IMR-90 (cell line): Measurements from ENCODE around the gene KRT16. TPM values are rescaled to one million over a fixed set of nuclear protein-coding genes. Genes with fewer than 3 reads are reported as not detected.
"Not testable (repeated sequence)": the region's sequence is repeated elsewhere in the genome, so short reads cannot be mapped to it uniquely, and the experiment has no call there.

Source experiments
- ATAC-seq: fragments of 200-7000 bp; cut with Tn5 transposase; 2 replicates; pipeline ENCODE4 v1.9.1; 2020; ENCODE audit warnings: low read depth, mild to moderate bottlenecking, moderate library complexity
- BruUV-seq: library from RNA; stranded (reverse); fragments of 400-500 nt; replicated peaks from 2 replicates; lab custom pipeline; 2021; lab: Mats Ljungman, UMichigan
- CTCF ChIA-PET: fragments of 300-600 bp; formaldehyde crosslinking; extraction: SDS; loops from one replicate; lab custom pipeline; 2021; ENCODE audit warnings: antibody characterized with exemption; lab: Yijun Ruan, JAX
- POLR2A ChIA-PET: fragments of 300-600 bp; sonication (Branson Sonifier 250); formaldehyde crosslinking; loops from one replicate; lab custom pipeline; 2022; ENCODE audit warnings: antibody characterized with exemption; ENCODE audit not compliant: unreplicated experiment; lab: Charles Lee
- DNase-seq: peaks from one replicate; pipeline ENCODE4 v3.0.0; 2013
- H2AFZ ChIP-seq: replicated peaks from 2 replicates; pipeline ENCODE3; 2013; ENCODE audit warnings: low read length, mild to moderate bottlenecking; ENCODE audit not compliant: poor library complexity
- H2AK5ac ChIP-seq: 2 replicates; pipeline ENCODE4 v1.6.1; 2013; ENCODE audit warnings: low read depth, low read length, inconsistent platforms
- H2AK9ac ChIP-seq: replicated peaks from 2 replicates; pipeline ENCODE3; 2013; ENCODE audit warnings: mild to moderate bottlenecking, low read depth, low read length, moderate library complexity; ENCODE audit not compliant: poor library complexity
- H2BK120ac ChIP-seq: 2 replicates; pipeline ENCODE4 v1.6.1; 2013; ENCODE audit warnings: low read depth, low read length, inconsistent platforms
- H2BK15ac ChIP-seq: 3 replicates; pipeline ENCODE4 v1.6.1; 2013; ENCODE audit warnings: low read depth, low read length, inconsistent platforms
- H2BK20ac ChIP-seq: 2 replicates; pipeline ENCODE4 v1.6.1; 2013; ENCODE audit warnings: low read depth, mild to moderate bottlenecking, inconsistent platforms, low read length, moderate library complexity
- H2BK5ac ChIP-seq: 2 replicates; pipeline ENCODE4 v1.6.1; 2013; ENCODE audit warnings: mild to moderate bottlenecking, low read depth, low read length, inconsistent platforms; ENCODE audit not compliant: poor library complexity, severe bottlenecking
- H3K14ac ChIP-seq: replicated peaks from 2 replicates; pipeline ENCODE4 v1.6.1; 2013; ENCODE audit warnings: low read depth, low read length, inconsistent platforms
- H3K18ac ChIP-seq: 2 replicates; pipeline ENCODE4 v1.6.1; 2013; ENCODE audit warnings: low read depth, low read length, control low read depth
- H3K23ac ChIP-seq: 2 replicates; pipeline ENCODE4 v1.6.1; 2013; ENCODE audit warnings: low read depth, low read length, inconsistent platforms
- H3K27ac ChIP-seq: 2 replicates; pipeline ENCODE4 v1.5.1; 2013; ENCODE audit warnings: mild to moderate bottlenecking, control low read depth, low read length; ENCODE audit not compliant: insufficient read depth
- H3K27me3 ChIP-seq: 2 replicates; pipeline ENCODE4 v1.6.1; 2013; ENCODE audit warnings: low read length; ENCODE audit not compliant: control insufficient read depth, insufficient read depth
- H3K36me3 ChIP-seq: 2 replicates; pipeline ENCODE4 v1.6.1; 2013; ENCODE audit warnings: low read length, mixed read lengths; ENCODE audit not compliant: control insufficient read depth, insufficient read depth
- H3K4ac ChIP-seq: 2 replicates; pipeline ENCODE4 v1.6.1; 2013; ENCODE audit warnings: low read depth, low read length, inconsistent platforms
- H3K4me1 ChIP-seq: 2 replicates; pipeline ENCODE4 v1.6.1; 2013; ENCODE audit warnings: low read length, mixed read lengths; ENCODE audit not compliant: control insufficient read depth, insufficient read depth
- H3K4me2 ChIP-seq: 2 replicates; pipeline ENCODE4 v1.6.1; 2013; ENCODE audit warnings: low read depth, mild to moderate bottlenecking, control low read depth, low read length, moderate library complexity
- H3K4me3 ChIP-seq: 2 replicates; pipeline ENCODE4 v1.5.1; 2013; ENCODE audit warnings: low read depth, mild to moderate bottlenecking, control low read depth, low read length, moderate library complexity; ENCODE audit not compliant: insufficient read depth
- H3K56ac ChIP-seq: 2 replicates; pipeline ENCODE4 v1.6.1; 2013; ENCODE audit warnings: low read length, inconsistent platforms; ENCODE audit not compliant: insufficient read depth; ENCODE audit errors: extremely low read depth
- H3K79me1 ChIP-seq, 2 experiments: 2 replicates each; pipeline ENCODE4 v1.6.1; 2013; ENCODE audit warnings: low read length in 2 of 2, inconsistent platforms in 1 of 2, low read depth in 1 of 2
- H3K9ac ChIP-seq: 2 replicates; pipeline ENCODE4 v1.6.1; 2013; ENCODE audit warnings: low read depth, low read length, control low read depth
- H3K9me1 ChIP-seq: 2 replicates; pipeline ENCODE4 v1.6.1; 2013; ENCODE audit warnings: low read length, inconsistent platforms; ENCODE audit not compliant: insufficient read depth
- H3K9me3 ChIP-seq: 2 replicates; pipeline ENCODE4 v1.6.1; 2013; ENCODE audit warnings: low read length; ENCODE audit not compliant: control insufficient read depth, insufficient read depth
- H4K20me1 ChIP-seq: 2 replicates; pipeline ENCODE4 v1.6.1; 2013; ENCODE audit warnings: low read length, inconsistent platforms; ENCODE audit not compliant: insufficient read depth
- H4K5ac ChIP-seq: 2 replicates; pipeline ENCODE4 v1.6.1; 2013; ENCODE audit warnings: mild to moderate bottlenecking, low read depth, low read length, control low read depth
- H4K8ac ChIP-seq, 2 experiments: 2 replicates each; pipeline ENCODE4 v1.6.1; 2013; ENCODE audit warnings: low read depth in 2 of 2, low read length in 2 of 2, control low read depth in 1 of 2, inconsistent platforms in 1 of 2
- H4K91ac ChIP-seq: 2 replicates; pipeline ENCODE4 v1.6.1; 2013; ENCODE audit warnings: low read depth, low read length, inconsistent platforms; ENCODE audit not compliant: insufficient read depth
- CEBPB ChIP-seq: IDR thresholded peaks from 2 replicates; pipeline ENCODE4 v1.6.1; 2012; ENCODE audit warnings: low read depth, low read length, improper control_type of control experiment
- RAD21 ChIP-seq: IDR thresholded peaks from 2 replicates; pipeline ENCODE4 v1.6.1; 2012; ENCODE audit warnings: low read length, improper control_type of control experiment
- WGBS, 2 experiments: methylation state at CpG; one replicate each; pipeline versions ENCODE4 v1.1.5 to v1.1.7; 2013; ENCODE audit warnings: missing lambda C conversion rate in 2 of 2; ENCODE audit not compliant: insufficient read length in 1 of 2; ENCODE audit errors: extremely low coverage in 2 of 2; 5-methylcytosine and 5-hydroxymethylcytosine counted together
- dilution Hi-C: fragments of 300-500 bp; cut with HindIII; formaldehyde crosslinking; loops from one replicate; pipeline ENCODE4 v1.14.3; 2018; ENCODE audit warnings: low sequenced_read_pairs; ENCODE audit not compliant: unreplicated experiment
- in situ Hi-C: fragments of 300-500 bp; cut with MboI; formaldehyde crosslinking; loops from 3 replicates; pipeline ENCODE4 v1.14.3; 2019; ENCODE audit warnings: low sequenced_read_pairs, inconsistent platforms, mixed read lengths
- intact Hi-C: fragments of 100-400 bp; cut with micrococcal nuclease; formaldehyde crosslinking; loops from 2 replicates; pipeline ENCODE4 v1.10.0; 2022
- polyA plus RNA-seq, 3 experiments: library from polyadenylated mRNA; depleted of rRNA; stranded (reverse); fragments of >200 nt; gene quantifications; 2 replicates each; pipeline ENCODE4 v1.2.3, GENCODE V29; 2012; ENCODE audit warnings: low replicate concordance in 1 of 3
- total RNA-seq: library from RNA; depleted of rRNA; stranded (reverse); fragments of >200 nt; gene quantifications from 2 replicates; pipeline ENCODE4 v1.2.3, GENCODE V29; 2012
- TF ChIP-seq, protein P1 (sequence below): fragments of 150-350 bp; IDR thresholded peaks from 2 replicates; pipeline ENCODE4 v1.6.1; 2016; ENCODE audit warnings: low read depth, mild to moderate bottlenecking, low read length, moderate library complexity, borderline replicate concordance

Gene KRT16
- total and polyA plus RNA-seq, 2 of the 4 experiments (the other 2 are of a cell fraction) = not detected

- POLR2A ChIA-PET = no interaction called here
- Histone ChIP-seq H2AFZ (no peak overlapping the region), H2BK120ac (0 out of 2 replicates have a peak overlapping the region, but pooled peaks have one; percentile 15), H3K18ac (no peak overlapping the region), H4K8ac (0 out of 4 replicates have a peak overlapping the region, but pooled peaks of 1 of the 2 experiments have one; percentile 15), H2BK15ac (no peak overlapping the region), H3K79me1 (no peaks in the 10 kb centered on the region), H3K23ac (no peak overlapping the region), H2AK5ac (peak overlapping the region; percentile 67), H3K9me3 (no peaks in the 10 kb centered on the region), H3K36me3 (no peaks in the 10 kb centered on the region), H3K4me1 (no peaks in the 10 kb centered on the region), H3K27ac (no peak overlapping the region), H3K4ac (no peak overlapping the region), H4K20me1 (no peaks in the 10 kb centered on the region), H3K9ac (no peak overlapping the region), H3K27me3 (peaks cover 26% of the 10 kb centered on the region), H3K4me3 (no peak overlapping the region), H3K14ac (no peak overlapping the region), H3K4me2 (no peak overlapping the region), H2BK5ac (no peak overlapping the region), H3K56ac (no peak overlapping the region), H2BK20ac (no peak overlapping the region), H3K9me1 (no peaks in the 10 kb centered on the region), H4K91ac (no peak overlapping the region; the same call in 1 of the 2 replicates), H2AK9ac (no peak overlapping the region), H4K5ac (no peak overlapping the region)
- in situ Hi-C loops = no loop called here
- TF ChIP-seq, protein P1, sequence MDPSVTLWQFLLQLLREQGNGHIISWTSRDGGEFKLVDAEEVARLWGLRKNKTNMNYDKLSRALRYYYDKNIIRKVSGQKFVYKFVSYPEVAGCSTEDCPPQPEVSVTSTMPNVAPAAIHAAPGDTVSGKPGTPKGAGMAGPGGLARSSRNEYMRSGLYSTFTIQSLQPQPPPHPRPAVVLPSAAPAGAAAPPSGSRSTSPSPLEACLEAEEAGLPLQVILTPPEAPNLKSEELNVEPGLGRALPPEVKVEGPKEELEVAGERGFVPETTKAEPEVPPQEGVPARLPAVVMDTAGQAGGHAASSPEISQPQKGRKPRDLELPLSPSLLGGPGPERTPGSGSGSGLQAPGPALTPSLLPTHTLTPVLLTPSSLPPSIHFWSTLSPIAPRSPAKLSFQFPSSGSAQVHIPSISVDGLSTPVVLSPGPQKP = no peak
- TF ChIP-seq CEBPB (no peak), RAD21 (no peak)
- WGBS, 2 experiments = 71% methylated on average over 6 of the region's 21 CpGs; no CpG with 5 or more reads in 1 of the 2 experiments
- dilution Hi-C loops = no loop called here
- CTCF ChIA-PET = no interaction called here
- intact Hi-C loops = no loop called here
- BruUV-seq = no TSS peak
- no peak for DNase-seq
- ATAC-seq = no peak
Observed at GRCh38 chr17:41620583-41621434, 8.2 kb upstream of the KRT16 start.

- H3K56ac ChIP-seq, H2AFZ ChIP-seq, H3K14ac ChIP-seq, H2BK20ac ChIP-seq, dilution Hi-C loops, H3K4me2 ChIP-seq, H3K23ac ChIP-seq, ATAC-seq, H3K9me3 ChIP-seq, H2BK120ac ChIP-seq, H3K4me3 ChIP-seq, H2BK15ac ChIP-seq, H4K8ac ChIP-seq, H3K4ac ChIP-seq, H2BK5ac ChIP-seq, H3K36me3 ChIP-seq, CTCF ChIA-PET, H3K27ac ChIP-seq, H4K20me1 ChIP-seq, in situ Hi-C loops, H3K9me1 ChIP-seq, intact Hi-C loops, H2AK9ac ChIP-seq, H3K18ac ChIP-seq, BruUV-seq, H3K79me1 ChIP-seq, H3K4me1 ChIP-seq, POLR2A ChIA-PET, H3K9ac ChIP-seq, H4K5ac ChIP-seq, H4K91ac ChIP-seq, DNase-seq, H2AK5ac ChIP-seq: not testable (repeated sequence)
- peaks cover 30% of the 10 kb centered on the region for H3K27me3 ChIP-seq
- no CpG with 5 or more reads among the region's 6 CpGs for WGBS, 2 experiments
Observed at GRCh38 chr17:41619927-41620582, 7.5 kb upstream of the KRT16 start.
